ENCODE measurements around the gene CSNK1E.

Gene CSNK1E

DNA sequence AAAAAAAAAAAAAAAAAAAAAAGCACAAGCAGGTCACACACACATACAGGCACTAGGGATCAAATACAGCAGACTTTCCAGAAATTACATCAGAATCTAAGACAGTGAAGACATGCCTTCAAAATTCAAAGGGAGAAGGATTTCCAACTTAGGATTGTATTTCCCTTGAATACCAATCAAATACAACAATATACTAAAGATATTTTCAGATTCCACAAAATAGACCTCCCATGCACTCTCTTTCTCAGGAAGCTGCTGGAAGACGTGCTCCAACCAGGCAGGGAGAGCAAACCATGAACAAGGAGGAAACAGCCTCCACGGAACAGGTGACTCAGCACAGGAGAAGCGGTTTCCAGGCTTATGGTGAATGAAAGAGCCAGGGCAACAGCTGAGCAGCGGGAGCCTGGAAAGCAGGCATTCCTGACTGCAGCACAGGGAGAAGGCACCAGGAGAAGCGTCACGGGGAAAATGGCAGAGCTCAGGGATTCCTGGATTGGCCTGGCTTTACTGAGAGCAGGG, 76.4 kb downstream of the CSNK1E start:
- 0 out of 2 replicates have a peak, but pooled peaks have one; percentile 70 for TF ChIP-seq SIN3A (IDR thresholded peaks at IDR 0.05; ENCODE audit: borderline replicate concordance, insufficient read depth, low read length)
- no peak for TF ChIP-seq TAF1 (IDR thresholded peaks at IDR 0.05; ENCODE audit: borderline replicate concordance, insufficient read depth, low read length)

Measured in PFSK-1 (cell line).